ENCODE data around the gene SEC61G.
A peak's percentile ranks its signal among the peaks of the same experiment; 100 is the strongest.

The SEC61G gene

DNA sequence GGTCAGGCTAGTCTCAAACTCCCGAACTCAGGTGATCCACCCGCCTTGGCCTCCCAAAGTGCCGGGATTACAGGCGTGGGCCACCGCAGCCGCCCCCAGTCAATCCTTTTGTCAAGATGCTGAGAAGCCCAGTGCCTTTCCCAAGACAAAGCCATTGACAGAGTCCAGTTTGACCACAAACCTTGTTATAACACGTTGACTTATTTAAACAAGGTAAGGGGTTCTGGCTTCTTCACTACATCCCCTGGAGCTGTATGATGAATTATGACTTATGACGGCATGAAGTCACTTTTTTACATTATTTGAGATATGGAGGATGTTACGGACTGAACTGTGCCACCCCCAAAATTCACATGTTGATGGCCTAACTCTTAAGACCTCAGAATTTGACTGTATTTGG lies 5.8 kb upstream of the SEC61G start:
- DNase-seq (ENCODE audit: low read depth): no peak

DNA sequence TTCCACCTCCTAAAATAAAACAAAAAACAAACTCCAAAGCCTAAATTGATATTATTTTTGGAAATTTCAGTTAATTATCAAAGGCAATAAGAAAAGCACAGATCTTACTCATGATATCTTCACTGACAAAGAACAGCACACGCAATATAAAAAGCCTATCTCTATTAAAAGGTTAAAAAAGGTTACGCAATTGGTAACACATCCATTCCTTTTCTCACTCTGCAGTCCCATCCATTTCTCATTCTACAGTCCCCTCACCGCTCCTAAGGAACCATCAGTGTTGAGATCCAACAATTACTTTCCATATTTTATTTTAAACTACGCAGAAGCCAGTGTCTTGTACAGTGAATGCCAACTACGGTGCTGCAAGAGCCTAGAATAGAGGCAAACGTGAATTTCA lies 1.3 kb downstream of the SEC61G start:
- no peak for DNase-seq (ENCODE audit: low read depth)

DNA sequence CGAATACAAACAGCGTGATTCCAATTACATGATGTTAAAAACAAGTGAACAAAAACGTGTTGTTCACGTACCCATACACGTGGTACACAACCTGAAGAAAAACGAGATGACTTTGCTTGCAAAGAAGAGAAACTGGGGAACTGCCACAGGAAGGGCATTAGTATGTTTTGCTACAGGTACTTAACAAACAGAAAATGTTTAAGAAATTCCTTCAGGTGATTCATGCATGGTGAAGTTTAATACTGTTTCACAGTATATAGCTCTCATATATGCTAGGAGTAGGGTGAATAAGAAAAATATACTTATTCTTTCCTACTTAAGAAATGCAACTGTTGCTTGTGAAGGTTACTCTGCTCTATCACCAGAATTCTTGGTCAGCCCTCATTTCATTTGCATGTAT lies 9.8 kb downstream of the SEC61G start:
- no peak for DNase-seq (ENCODE audit: low read depth)

DNA sequence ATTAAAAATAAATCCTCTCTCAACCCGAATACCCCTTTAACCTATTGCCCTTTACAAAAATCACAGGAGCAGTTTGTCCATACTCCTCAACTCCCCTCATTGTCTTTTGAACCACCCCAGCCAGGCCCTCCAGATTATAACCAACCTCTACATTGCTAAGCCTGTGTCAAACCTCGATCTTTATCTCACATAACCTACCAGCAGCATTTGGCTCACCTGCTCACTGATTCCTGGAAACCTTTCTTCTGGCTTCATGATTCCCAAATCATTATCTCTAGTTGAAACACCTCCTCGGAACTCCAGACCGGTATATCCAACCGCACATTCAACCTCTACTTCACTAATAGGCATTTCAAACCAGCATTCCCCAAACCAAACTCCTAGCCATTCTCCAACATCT lies 11.8 kb downstream of the SEC61G start:
- no peak for DNase-seq (ENCODE audit: low read depth)

DNA sequence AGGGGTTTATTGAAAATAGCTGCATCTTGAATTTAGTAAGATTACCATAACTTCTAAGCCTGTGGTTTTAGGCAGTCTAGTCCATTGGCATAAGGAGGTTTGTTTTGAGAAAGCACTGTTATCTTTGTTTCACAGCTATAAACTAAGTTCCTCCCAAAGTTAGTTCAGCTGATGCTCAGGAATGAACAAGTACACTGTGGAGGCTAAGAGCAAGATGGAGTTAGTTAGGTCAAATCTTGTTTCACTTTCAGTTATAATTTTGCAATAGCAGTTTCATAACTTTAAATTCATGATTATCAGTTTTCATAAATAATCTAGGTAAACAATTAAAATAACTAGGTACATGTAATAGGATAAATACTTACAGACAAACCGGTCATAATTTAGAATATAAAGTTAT lies 15.4 kb downstream of the SEC61G start:
- no peak for DNase-seq (ENCODE audit: low read depth)

DNA sequence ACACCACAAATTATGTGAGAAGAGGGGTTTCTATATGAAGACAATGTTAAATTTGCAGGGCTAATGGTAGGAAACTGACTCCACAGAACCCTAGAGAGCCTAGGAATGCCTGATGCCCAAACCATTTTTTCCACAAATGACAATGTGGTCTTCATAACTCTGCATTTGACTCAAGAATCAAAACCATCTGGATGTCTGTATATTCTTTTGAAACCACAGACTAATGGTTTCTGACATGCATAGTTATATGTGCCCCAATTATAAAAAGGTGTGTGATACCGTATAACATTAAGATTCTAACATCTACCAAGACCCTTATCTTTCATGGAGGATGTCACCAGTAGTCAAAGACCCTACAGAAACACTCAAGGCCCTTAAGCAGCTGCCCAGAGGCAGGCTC lies 20.3 kb downstream of the SEC61G start:
- DNase-seq (ENCODE audit: low read depth): no peak

DNA sequence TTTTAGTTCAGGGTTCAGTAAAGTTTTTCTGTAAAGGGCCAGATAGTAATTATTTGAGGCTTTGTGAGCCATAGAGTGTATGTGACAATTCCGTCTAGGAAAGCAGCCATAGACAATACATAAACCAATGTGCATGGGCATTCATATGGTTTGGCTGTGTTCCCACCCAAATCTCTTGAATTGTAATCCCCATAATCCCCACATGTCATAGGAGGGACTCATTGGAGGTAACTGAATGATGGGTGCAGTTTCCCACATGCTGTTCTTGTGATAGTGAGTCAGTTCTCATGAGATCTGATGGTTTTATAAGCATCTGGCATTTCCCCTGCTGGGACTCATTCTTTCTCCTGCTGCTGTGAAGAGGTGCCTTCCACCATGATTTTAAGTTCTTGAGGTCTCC lies 29.9 kb downstream of the SEC61G start:
- no peak for DNase-seq (ENCODE audit: low read depth)

DNA sequence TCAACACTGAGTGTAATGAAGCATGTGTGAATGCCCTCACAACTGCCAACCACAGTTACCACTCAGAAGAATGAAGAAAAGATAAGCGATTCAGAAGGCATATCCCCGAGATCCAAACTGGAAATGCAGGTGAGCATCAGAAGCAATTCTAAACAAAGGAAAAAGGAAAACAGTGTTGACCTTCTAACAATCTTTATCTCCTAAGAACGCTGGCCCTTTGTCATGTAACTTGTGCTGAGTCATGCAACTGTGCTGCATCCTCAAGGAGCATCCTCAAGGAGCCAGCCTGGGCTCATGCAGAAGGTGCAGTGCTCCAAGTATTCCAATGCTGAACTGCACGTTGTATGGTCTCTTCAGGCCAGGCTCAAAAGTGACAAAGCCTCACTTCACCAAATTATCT lies 30.6 kb downstream of the SEC61G start:
- no peak for DNase-seq (ENCODE audit: low read depth)

DNA sequence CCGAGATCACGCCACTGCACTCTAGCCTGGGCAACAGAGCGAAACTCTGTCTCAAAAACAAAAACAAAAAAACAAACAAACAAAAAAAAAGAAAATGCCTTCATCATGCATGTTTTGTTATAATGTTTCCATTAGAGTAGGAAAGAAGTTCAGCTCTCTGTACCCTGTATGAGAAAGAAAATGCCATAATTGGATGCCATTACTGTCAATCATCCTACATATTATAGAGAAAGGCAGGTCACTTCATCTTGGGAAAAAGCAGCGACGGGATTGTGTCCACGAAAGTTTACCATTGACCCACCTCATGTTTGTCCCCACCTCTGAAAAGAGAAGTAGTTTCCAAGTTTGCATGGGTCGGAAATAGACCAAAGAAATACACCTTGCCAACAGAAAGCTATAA lies 33.8 kb downstream of the SEC61G start:
- no peak for DNase-seq (ENCODE audit: low read depth)

DNA sequence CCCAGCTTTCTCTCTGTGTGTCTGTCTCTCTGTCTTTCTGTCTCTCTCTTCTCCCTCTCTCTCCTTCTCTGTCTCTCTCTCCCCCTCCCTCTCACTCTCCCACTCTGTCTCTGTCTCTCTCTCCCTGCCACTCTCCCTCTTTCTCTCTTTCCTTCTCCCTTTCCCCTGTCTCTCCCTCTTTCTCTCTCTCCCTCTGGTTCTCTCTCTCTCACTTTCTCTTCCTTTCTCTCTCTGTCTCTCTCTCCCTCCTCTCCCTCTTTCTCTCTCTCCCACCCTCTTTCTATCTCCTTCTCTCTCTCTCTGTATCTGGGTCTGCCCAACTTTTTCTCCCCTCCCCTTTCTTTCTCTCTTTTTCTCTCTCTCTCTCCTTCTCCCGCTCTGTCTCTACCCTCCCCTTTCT lies 36.5 kb downstream of the SEC61G start:
- no peak for DNase-seq (ENCODE audit: low read depth)

DNA sequence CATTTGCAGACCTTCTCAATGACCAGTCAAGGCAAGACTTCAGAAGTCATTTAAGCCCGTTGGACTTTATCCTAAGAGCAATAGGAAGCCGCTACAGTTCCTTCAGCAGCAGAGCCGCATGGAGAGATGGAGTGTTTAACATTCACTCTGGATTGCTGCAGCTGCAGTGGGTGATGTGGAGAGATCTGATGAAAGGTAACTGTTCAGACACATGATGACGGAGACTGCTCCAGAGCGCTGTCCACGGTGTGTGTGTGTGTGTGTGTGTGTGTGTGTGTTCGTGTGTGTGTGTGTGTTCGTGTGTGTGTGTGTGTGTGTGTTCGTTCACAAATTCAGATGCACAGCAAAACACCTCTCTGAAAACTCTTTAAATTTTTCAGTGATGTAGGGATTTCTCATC lies 37.0 kb downstream of the SEC61G start:
- DNase-seq (ENCODE audit: low read depth): no peak

DNA sequence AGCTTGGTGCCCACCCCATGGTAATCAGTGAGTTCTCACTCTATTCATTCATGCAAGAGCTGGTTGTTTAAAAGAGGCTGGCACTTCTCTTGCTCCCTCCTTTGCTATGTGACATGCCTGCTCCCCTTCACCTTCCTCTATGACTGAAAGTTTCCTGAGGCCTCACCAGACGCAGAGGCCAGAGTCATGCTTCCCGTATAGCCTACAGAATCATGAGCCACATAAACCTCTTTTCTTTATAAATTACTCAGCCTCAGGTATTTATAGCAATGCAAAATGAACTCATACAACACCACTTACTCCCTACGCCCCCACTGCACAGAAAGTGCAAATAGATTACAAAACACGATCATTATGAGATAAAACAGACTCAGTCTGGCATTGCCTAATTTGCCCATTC lies 39.0 kb downstream of the SEC61G start:
- DNase-seq (ENCODE audit: low read depth): no peak

DNA sequence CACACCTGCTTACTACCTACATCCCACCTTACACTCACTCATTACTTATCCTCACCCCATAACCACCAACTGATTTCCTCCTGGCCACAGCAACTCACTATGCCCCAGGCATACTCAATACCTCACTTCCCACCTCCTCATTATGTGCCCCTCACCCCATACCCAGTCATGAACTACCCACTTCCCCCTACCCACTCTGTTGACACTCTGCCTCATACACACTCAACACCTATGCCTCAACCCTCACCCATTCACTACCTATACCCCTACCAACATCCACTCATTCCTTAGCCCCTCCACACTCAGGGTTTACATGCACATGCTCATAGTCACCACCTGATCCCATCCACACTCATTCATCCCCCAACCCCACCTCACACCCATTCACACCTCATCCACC lies 39.6 kb downstream of the SEC61G start:
- DNase-seq (ENCODE audit: low read depth): no peak

DNA sequence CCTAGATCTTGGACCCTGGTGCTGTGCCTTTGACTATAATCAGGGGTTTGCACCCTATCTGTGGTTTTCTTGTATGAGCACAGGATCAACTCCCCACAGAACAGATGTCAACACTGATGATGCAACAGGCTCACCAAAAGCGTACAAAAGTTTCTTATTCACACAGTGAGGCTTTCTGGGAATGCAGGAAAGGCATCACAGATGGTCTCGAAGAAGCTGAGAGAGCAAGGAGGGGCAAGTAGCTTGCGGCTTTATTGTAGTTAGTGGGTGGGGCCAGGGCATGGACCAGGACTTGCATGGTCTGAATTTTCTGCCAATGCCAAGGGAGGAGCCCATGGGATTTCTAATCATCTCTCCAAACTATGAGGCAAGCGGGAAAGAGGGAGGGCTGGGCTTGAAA lies 46.2 kb downstream of the SEC61G start:
- no peak for DNase-seq (ENCODE audit: low read depth)

DNA sequence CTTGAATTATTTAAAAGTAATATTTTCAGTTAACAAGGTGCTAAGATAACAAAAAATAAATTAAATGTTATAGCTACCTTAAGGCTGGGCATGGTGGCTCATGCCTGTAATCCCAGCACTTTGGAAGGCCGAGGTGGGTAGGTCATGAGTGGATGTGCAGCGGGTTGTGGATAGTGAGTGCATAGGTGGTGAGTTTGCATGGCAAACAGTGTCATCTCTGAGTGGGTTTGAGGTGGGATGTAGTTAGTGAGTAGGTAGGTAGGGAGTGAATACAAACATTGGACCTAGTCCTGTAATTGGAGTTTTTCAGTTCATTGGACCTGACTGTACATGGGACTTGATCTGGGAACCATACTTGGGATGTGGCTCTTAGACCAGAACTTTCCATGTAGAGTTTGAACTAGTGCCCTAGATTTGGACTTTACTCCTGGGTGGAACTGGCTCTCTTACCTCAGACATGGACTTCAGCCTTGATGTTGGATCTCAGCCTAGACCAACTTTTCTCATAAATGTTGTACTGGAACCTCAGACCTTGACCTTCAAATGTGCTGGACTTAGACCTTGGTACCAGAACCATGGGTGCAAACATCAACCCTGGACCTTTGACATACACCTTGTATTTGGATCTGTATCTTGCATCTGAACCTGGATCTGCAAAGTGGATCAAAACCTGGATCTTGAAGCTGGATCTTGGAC lies 47.0 kb downstream of the SEC61G start:
- no peak for DNase-seq (ENCODE audit: low read depth)

DNA sequence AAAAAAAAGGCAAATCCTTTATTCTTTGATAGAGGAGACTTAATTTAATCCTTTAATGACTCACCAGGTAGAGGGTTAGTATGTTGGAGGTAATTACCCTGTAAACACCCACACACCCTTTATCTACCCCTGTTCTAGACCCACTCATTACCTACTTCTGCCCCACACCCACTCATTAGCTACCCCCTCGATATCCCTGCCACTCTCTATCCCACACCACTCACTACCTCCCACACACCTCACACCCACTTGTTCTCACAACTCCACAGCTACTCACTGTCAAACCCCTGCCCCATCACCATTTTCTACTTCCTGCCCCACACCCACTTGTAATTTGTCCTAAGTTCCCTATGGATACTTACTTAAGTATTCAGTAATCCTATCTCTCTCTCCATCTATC lies 49.7 kb downstream of the SEC61G start:
- DNase-seq (ENCODE audit: low read depth): no peak

DNA sequence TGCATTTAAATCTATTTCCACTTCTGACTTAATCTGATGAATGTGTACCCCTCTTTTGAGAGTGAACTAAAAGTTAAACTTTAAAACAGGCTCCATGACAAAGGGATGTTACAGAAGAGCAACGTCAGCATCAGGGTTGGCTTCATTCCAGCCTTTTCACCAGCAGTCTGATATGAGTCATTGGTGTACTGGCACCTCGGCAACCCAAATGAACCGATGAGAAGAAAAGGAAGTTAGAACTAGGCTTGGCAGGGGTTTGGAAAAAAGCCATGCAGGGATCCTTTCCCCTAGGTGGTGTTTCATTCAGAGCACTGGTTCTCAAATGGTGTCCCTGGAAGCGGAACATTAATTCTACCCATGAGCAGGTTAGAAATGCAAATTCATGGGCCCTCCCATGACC lies 53.6 kb downstream of the SEC61G start:
- peak; percentile 19 for DNase-seq (ENCODE audit: low read depth)

DNA sequence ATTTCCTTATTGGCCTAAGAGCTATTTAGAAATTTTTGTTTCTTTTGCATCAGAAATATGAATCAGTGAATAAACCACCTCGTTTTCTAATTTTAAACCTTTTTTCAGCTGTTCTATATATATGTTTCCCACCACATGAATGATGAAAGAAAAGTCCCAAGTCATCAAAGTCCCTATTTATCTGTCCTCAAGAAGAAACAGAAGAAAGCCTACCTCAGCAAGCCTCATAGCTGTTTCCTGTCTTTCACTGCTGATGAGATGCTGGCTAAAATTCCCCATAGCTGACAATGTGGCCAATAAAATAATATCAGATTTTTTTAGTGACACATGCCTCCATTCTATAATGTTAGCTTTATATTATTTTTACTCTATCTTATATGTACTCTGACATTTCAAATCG lies 54.2 kb downstream of the SEC61G start:
- no peak for DNase-seq (ENCODE audit: low read depth)

Measured in non-pigmented ciliary epithelial cell (primary cell).